Right ventricle myocardium superior (tissue), 1 donor: ENCODE data around the gene NEK6. TPM values are rescaled to one million over a fixed set of nuclear protein-coding genes. Genes with fewer than 3 reads are reported as not detected.

Source experiments
- ATAC-seq: fragments of 200-7000 bp; cut with Tn5 transposase; one replicate; pipeline ENCODE4 v1.9.1; 2020; ENCODE audit warnings: mild to moderate bottlenecking; ENCODE audit not compliant: poor library complexity
- DNase-seq: peaks from one replicate; pipeline ENCODE4 v3.0.0-alpha.2; 2020
- intact Hi-C: fragments of 100-400 bp; cut with DNase I; formaldehyde crosslinking; loops from one replicate; pipeline ENCODE4 v1.11.2; 2022
- total RNA-seq: library from RNA; stranded (reverse); fragmentation: NEBNext Ultra II Directional; extraction: Animal tissue kit (Norgen Biotek cat#: 25700); gene quantifications from one replicate; pipeline ENCODE4 v1.2.1, GENCODE V29; 2021
- donor health status: DM: no; HTN: yes; CAD: no; lungs with severe emphysema.

Gene NEK6
- total RNA-seq, 1 donor from 2014 or later: 10.3 TPM

GRCh38 chr9:124395826-124396225, 138.1 kb downstream of the NEK6 start:
- intact Hi-C loops: no loop called here
- no peak for DNase-seq
- ATAC-seq: no peak

- ATAC-seq (no peak), DNase-seq (no peak)
- intact Hi-C loops: no loop called here
Measured at GRCh38 chr9:124398191-124398935, 140.6 kb downstream of the NEK6 start.

GRCh38 chr9:124399323-124399967, 141.7 kb downstream of the NEK6 start:
- intact Hi-C loops: no loop called here
- ATAC-seq (peak; percentile 85), DNase-seq (peak; percentile 56)

- no peak for ATAC-seq
Measured at GRCh38 chr9:124399968-124400940, 142.5 kb downstream of the NEK6 start.

More at GRCh38 chr9:124399968-124400940, 142.5 kb downstream of the NEK6 start:
- intact Hi-C loops: no loop called here
- DNase-seq: no peak

Other genes starting within 250 kb of the NEK6 start
- gene LHX2, start 246.2 kb upstream of the NEK6 start, total RNA-seq: not detected
- 172 TPM for gene PSMB7, start 157.5 kb downstream of the NEK6 start, total RNA-seq
- not detected for gene ADGRD2, start 192.5 kb downstream of the NEK6 start, total RNA-seq
- not detected for gene NR5A1, start 249.4 kb downstream of the NEK6 start, total RNA-seq